Right lobe of liver (tissue), 6 donors: ENCODE results near the gene RPS6KA5. TPM values are rescaled to one million over a fixed set of nuclear protein-coding genes. Genes with fewer than 3 reads are reported as not detected.

Source experiments
- ATAC-seq, 4 donors: fragments of 200-7000 bp; cut with Tn5 transposase; one replicate each; pipeline ENCODE4 v1.9.1; 2020; ENCODE audit warnings: mild to moderate bottlenecking in 4 of 4, moderate library complexity in 4 of 4
- DNase-seq, 3 donors: peaks; one replicate each; pipeline ENCODE4 v3.0.0-alpha.2; 2020
- H3K27ac ChIP-seq, 3 donors: fragments of 200-600 bp; one replicate each; pipeline ENCODE4 v1.8.0; 2022
- H3K27me3 ChIP-seq, 2 donors: fragments of 200-600 bp; one replicate each; pipeline ENCODE4 v1.8.0; 2022
- H3K36me3 ChIP-seq, 4 donors: fragments of 200-600 bp; sonication (generic) in 1 of 4; one replicate each; pipeline versions ENCODE4 v1.5.1 to v1.8.0; 2017 to 2022; ENCODE audit warnings: control low read depth in 1 of 4
- H3K4me1 ChIP-seq, 4 donors: fragments of 200-600 bp; sonication (generic) in 1 of 4; one replicate each; pipeline versions ENCODE4 v1.5.1 to v1.8.0; 2017 to 2022; ENCODE audit warnings: control low read depth in 1 of 4
- H3K4me3 ChIP-seq, 3 donors: fragments of 200-600 bp; one replicate each; pipeline ENCODE4 v1.8.0; 2022
- H3K9me3 ChIP-seq, 4 donors: fragments of 200-600 bp; sonication (generic) in 1 of 4; one replicate each; pipeline versions ENCODE4 v1.5.1 to v1.8.0; 2017 to 2022; ENCODE audit warnings: control low read depth in 1 of 4
- POLR2A ChIP-seq: fragments of 450-650 bp; IDR thresholded peaks from one replicate; pipeline ENCODE4 v1.6.1; 2017; ENCODE audit warnings: antibody characterized with exemption, mild to moderate bottlenecking
- WGBS: methylation state at CpG from one replicate; pipeline ENCODE4 v1.1.6; 2018; ENCODE audit warnings: low coverage, low lambda C conversion rate; ENCODE audit not compliant: insufficient coverage; ENCODE audit errors: missing lambda C conversion rate; 5-methylcytosine and 5-hydroxymethylcytosine counted together
- intact Hi-C, 2 donors: fragments of 100-400 bp; cut with DNase I; formaldehyde crosslinking; loops; one replicate each; pipeline versions ENCODE4 v1.11.2 to v1.14.1; 2022
- total RNA-seq, 6 experiments: library from RNA; depleted of rRNA in 2 of 6; stranded (reverse); fragments of >200 nt in 2 of 6; fragmentation: NEBNext Ultra II Directional in 3 of 6; extraction: Animal tissue kit (Norgen Biotek cat#: 25700) in 3 of 6; gene quantifications; one replicate each; pipeline versions ENCODE4 v1.1.0 to v1.2.4, GENCODE V29; 2016 to 2023
- TF ChIP-seq, protein P1 (sequence below), 4 donors: fragments of 200-600 bp in 3 of 4; fragments of 450-650 bp in 1 of 4; IDR thresholded peaks; one replicate each; pipeline versions ENCODE4 v1.5.1 to v1.8.0; 2016 to 2022; ENCODE audit warnings: antibody characterized with exemption in 4 of 4, mild to moderate bottlenecking in 2 of 4
- donor health status: DM: no; HTN: yes; CAD: no.
- donor health status: DM: no; HTN: no; CAD: no.
- donor health status: DM: no; HTN: no; CAD: no.
- donor health status: DM: no; HTN: yes; CAD: no.
- donor health status: DM: no; HTN: yes; CAD: no.

Gene RPS6KA5
- total RNA-seq, 6 experiments from 2014 or later: 0.31 to 3.5 (median 1.7) TPM

- intact Hi-C loops: loop anchor here in 1 of 2 donors (10.0 kb wide), 1 partner anchor 274 kb away; no protein-coding TSS in a partner anchor
- H3K36me3 ChIP-seq: no peaks in the 10 kb centered on the region
These were observed 159.9 kb downstream of the RPS6KA5 start for GRCh38 chr14:90900476-90901083.

DNA sequence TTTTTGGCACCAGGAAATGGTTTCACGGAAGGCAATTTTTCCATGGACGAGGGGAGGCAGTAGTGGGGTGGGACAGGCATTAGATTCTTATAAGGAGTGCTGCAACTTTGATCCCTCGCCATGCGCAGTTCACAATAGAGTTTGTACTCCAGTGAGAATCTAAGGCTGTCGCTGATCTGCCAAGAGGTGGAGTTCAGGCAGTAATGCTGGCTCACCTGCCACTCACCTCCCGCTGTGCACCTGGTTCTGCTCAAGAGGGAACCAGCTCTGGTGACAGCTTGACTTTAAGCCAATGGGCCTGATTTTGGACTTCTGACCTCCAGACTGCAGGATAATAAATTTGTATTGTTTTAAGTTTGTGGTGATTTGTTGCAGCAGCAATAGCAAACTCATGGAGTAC, 163.4 kb downstream of the RPS6KA5 start:
- Histone ChIP-seq H3K27ac (no peak overlapping the region), H3K36me3 (no peaks in the 10 kb centered on the region), H3K4me3 (no peak overlapping the region), H3K4me1 (no peaks in the 10 kb centered on the region), H3K9me3 (no peaks in the 10 kb centered on the region), H3K27me3 (no peaks in the 10 kb centered on the region)
- ATAC-seq: no peak
- no peak for DNase-seq
- intact Hi-C loops: no loop called here
- no peak for TF ChIP-seq POLR2A
- TF ChIP-seq, protein P1, sequence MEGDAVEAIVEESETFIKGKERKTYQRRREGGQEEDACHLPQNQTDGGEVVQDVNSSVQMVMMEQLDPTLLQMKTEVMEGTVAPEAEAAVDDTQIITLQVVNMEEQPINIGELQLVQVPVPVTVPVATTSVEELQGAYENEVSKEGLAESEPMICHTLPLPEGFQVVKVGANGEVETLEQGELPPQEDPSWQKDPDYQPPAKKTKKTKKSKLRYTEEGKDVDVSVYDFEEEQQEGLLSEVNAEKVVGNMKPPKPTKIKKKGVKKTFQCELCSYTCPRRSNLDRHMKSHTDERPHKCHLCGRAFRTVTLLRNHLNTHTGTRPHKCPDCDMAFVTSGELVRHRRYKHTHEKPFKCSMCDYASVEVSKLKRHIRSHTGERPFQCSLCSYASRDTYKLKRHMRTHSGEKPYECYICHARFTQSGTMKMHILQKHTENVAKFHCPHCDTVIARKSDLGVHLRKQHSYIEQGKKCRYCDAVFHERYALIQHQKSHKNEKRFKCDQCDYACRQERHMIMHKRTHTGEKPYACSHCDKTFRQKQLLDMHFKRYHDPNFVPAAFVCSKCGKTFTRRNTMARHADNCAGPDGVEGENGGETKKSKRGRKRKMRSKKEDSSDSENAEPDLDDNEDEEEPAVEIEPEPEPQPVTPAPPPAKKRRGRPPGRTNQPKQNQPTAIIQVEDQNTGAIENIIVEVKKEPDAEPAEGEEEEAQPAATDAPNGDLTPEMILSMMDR (IDR thresholded peaks at IDR 0.05): no peak
- 100% methylated on average over 4 of the region's 6 CpGs for WGBS

More at GRCh38 chr14:90900476-90901083, 159.9 kb downstream of the RPS6KA5 start:
- Histone ChIP-seq H3K4me3 (no peak overlapping the region), H3K9me3 (no peaks in the 10 kb centered on the region), H3K27me3 (no peaks in the 10 kb centered on the region), H3K4me1 (no peaks in the 10 kb centered on the region), H3K27ac (no peak overlapping the region)
- no peak for TF ChIP-seq POLR2A
- TF ChIP-seq, protein P1 (IDR thresholded peaks at IDR 0.05): peak; percentile 14 to 37 (median 27)
- ATAC-seq (no peak), DNase-seq (no peak)
- WGBS: 52% methylated on average over 2 of the region's 2 CpGs

DNA sequence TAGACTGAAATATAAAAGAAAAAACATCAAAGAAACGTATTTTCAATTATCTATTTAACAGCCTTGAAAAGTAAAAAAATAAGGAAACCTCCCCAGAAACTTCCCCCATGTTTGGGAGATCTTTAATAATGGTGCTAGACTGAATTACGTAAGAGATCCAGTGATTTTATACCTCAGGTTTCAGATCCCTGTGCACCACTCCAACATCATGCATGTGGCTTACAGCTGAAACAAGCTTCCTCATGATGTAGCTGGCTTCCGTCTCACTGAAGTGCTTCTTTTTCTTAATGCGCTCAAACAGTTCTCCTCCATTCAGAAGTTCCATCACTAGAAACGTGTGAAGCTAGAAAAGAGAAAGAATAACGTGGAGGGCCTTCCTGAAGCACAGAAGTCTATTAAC, 166.2 kb downstream of the RPS6KA5 start:
- peak in 2 of 4 donors; percentile 15 to 25 for ATAC-seq
- H3K4me1 ChIP-seq: no peaks in the 10 kb centered on the region
- TF ChIP-seq, protein P1 (IDR thresholded peaks at IDR 0.05): no peak
- no peak for TF ChIP-seq POLR2A
- no peak for DNase-seq
- H3K9me3 ChIP-seq: no peaks in the 10 kb centered on the region
- intact Hi-C loops: no loop called here
- no peaks in the 10 kb centered on the region for H3K27me3 ChIP-seq
- H3K27ac ChIP-seq: no peak overlapping the region
- 83% methylated on average over 6 of the region's 6 CpGs for WGBS
- no peaks in the 10 kb centered on the region for H3K36me3 ChIP-seq
- no peak overlapping the region for H3K4me3 ChIP-seq

DNA sequence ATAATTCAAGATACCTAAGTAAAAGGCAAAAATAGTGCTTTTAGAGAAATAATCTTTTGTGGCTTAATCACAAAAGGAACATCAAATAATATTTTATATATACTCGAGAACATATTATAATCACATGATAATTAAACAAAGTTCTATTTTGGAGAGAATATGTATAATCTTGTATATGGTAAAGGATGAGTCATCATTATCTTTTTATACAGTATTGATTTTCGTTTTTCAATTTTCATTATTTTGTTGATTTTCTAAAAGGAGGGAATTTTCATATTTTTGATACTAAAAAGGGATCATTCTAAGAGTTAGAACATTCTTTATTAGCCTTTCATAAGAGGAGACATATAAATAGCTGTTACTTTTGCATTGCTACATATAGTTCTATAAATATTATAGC, 166.9 kb downstream of the RPS6KA5 start:
- no peak for DNase-seq
- no peak overlapping the region for H3K27ac ChIP-seq
- no peak for ATAC-seq
- H3K4me3 ChIP-seq: no peak overlapping the region
- H3K9me3 ChIP-seq: no peaks in the 10 kb centered on the region
- no peaks in the 10 kb centered on the region for H3K27me3 ChIP-seq
- intact Hi-C loops: no loop called here
- H3K4me1 ChIP-seq: no peaks in the 10 kb centered on the region
- no peak for TF ChIP-seq POLR2A
- TF ChIP-seq, protein P1 (IDR thresholded peaks at IDR 0.05): no peak
- 89% methylated on average over 2 of the region's 2 CpGs for WGBS
- H3K36me3 ChIP-seq: no peaks in the 10 kb centered on the region
